ENCODE results near the gene PIGC. TPM values are rescaled to one million over a fixed set of nuclear protein-coding genes. Genes with fewer than 3 reads are reported as not detected.
A peak's percentile ranks its signal among the peaks of the same experiment; 100 is the strongest.

The PIGC gene
- total RNA-seq, 1 experiment from 2014 or later = 17.5 TPM

GRCh38 chr1:172417557-172417956 is 26.3 kb downstream of the PIGC start:
- Histone ChIP-seq H3K23me2 (ENCODE audit: insufficient read length, low read depth, low read length, poor library complexity, severe bottlenecking) (no peaks in the 10 kb centered on the region), H4K5ac (ENCODE audit: insufficient read length, low read depth, low read length) (no peak overlapping the region), H2BK12ac (ENCODE audit: insufficient read length, low read depth, low read length) (no peak overlapping the region), H2BK15ac (ENCODE audit: low read depth, low read length) (no peak overlapping the region), H2BK5ac (ENCODE audit: insufficient read length, low read length) (no peak overlapping the region), H4K91ac (ENCODE audit: insufficient read length, low read depth, low read length) (no peak overlapping the region), H2BK20ac (ENCODE audit: low read depth, low read length, poor library complexity, severe bottlenecking) (no peak overlapping the region), H4K8ac (replicated peaks; ENCODE audit: insufficient read length, low read depth, low read length) (no peak overlapping the region), H3K27me3 (ENCODE audit: insufficient read depth, low read length) (no peaks in the 10 kb centered on the region), H3K27ac (ENCODE audit: insufficient read length, low read depth, low read length) (no peak overlapping the region), H2AK5ac (ENCODE audit: insufficient read length, low read length) (no peak overlapping the region), H3T11ph (ENCODE audit: low read length) (no peak overlapping the region), H3K14ac (ENCODE audit: insufficient read depth, low read length) (no peak overlapping the region), H3K9ac (ENCODE audit: extremely low read depth, insufficient read length, low read length) (no peak overlapping the region), H3K4me2 (ENCODE audit: insufficient read depth, insufficient read length, low read length) (no peak overlapping the region), H3K23ac (ENCODE audit: insufficient read length, low read depth, low read length) (no peak overlapping the region), H3K4ac (ENCODE audit: low read depth, low read length) (no peak overlapping the region), H4K20me1 (ENCODE audit: control insufficient read depth, insufficient read depth, insufficient read length) (no peaks in the 10 kb centered on the region), H3K79me1 (ENCODE audit: insufficient read depth, low read depth, low read length, poor library complexity, severe bottlenecking) (no peaks in the 10 kb centered on the region), H3K18ac (ENCODE audit: insufficient read length, low read depth, low read length) (no peak overlapping the region), H2AFZ (ENCODE audit: low read length) (no peak overlapping the region), H3K79me2 (ENCODE audit: insufficient read depth, low read length) (no peaks in the 10 kb centered on the region), H3K4me1 (ENCODE audit: insufficient read depth, low read length) (no peaks in the 10 kb centered on the region), H3K9me3 (ENCODE audit: control insufficient read depth, low read depth, low read length) (no peaks in the 10 kb centered on the region), H3K56ac (ENCODE audit: insufficient read length, low read depth, low read length) (no peak overlapping the region), H2BK120ac (ENCODE audit: low read depth, low read length, poor library complexity, severe bottlenecking) (no peak overlapping the region)
- DNase-seq = no peak
- H3K4me3 Mint-ChIP-seq = no peak overlapping the region
- WGBS (ENCODE audit: extremely low coverage, insufficient read length, low lambda C conversion rate) = no CpG with 5 or more reads among the region's 1 CpG
- TF ChIP-seq CTCF (conservative IDR thresholded peaks at IDR 0.05) = no peak
- peaks cover 19 to 22% of the 10 kb centered on the region in 2 experiments for H3K4me1 Mint-ChIP-seq
- peak overlapping the region in 2 of 3 experiments; percentile 40 to 87; a peak in 3 of 7 replicates for H3K27ac Mint-ChIP-seq
- H3K9me3 Mint-ChIP-seq = no peaks in the 10 kb centered on the region
- no peaks in the 10 kb centered on the region for H3K27me3 Mint-ChIP-seq (ENCODE audit: low read depth)
- H3K36me3 Mint-ChIP-seq (ENCODE audit: insufficient read depth in 1 of 3, low read depth in 3 of 3) = no peaks in the 10 kb centered on the region

All from H9 (cell line).